Astrocyte (in vitro differentiated cells and primary cell): ENCODE measurements around the gene FBXL7. TPM values are rescaled to one million over a fixed set of nuclear protein-coding genes. Genes with fewer than 3 reads are reported as not detected.

Source experiments
- DNase-seq: peaks from one replicate; pipeline ENCODE4 v3.0.0-alpha.2; 2010; ENCODE audit warnings: low read depth
- FAIRE-seq: peaks from 2 replicates; lab custom pipeline; 2011; peaks lifted over from hg19 to GRCh38; lab: Jason Lieb, UNC
- H2AFZ ChIP-seq: 2 replicates; pipeline ENCODE4 v1.6.0; 2012; ENCODE audit warnings: low read depth, low read length, inconsistent platforms
- H3K27ac ChIP-seq: 2 replicates; pipeline ENCODE4 v1.5.1; 2011; ENCODE audit warnings: low read depth, low read length, inconsistent platforms
- H3K27me3 ChIP-seq: 2 replicates; pipeline ENCODE4 v1.6.0; 2011; ENCODE audit warnings: low read length, inconsistent platforms; ENCODE audit not compliant: insufficient read depth
- H3K36me3 ChIP-seq: 2 replicates; pipeline ENCODE4 v1.5.1; 2011; ENCODE audit warnings: low read length, inconsistent platforms; ENCODE audit not compliant: insufficient read depth
- H3K4me1 ChIP-seq: 2 replicates; pipeline ENCODE4 v1.5.1; 2011; ENCODE audit warnings: low read length, inconsistent platforms; ENCODE audit not compliant: insufficient read depth
- H3K4me2 ChIP-seq: 2 replicates; pipeline ENCODE4 v1.6.0; 2012; ENCODE audit warnings: low read length, inconsistent platforms
- H3K4me3 ChIP-seq: 2 replicates; pipeline ENCODE4 v1.5.1; 2011; ENCODE audit warnings: low read depth, mild to moderate bottlenecking, low read length, inconsistent platforms; ENCODE audit not compliant: insufficient read depth
- H3K79me2 ChIP-seq: 2 replicates; pipeline ENCODE4 v1.6.0; 2012; ENCODE audit warnings: mild to moderate bottlenecking, low read length, inconsistent platforms; ENCODE audit not compliant: insufficient read depth
- H3K9ac ChIP-seq: 2 replicates; pipeline ENCODE4 v1.6.0; 2012; ENCODE audit warnings: mild to moderate bottlenecking, low read length, inconsistent platforms
- H3K9me3 ChIP-seq: 2 replicates; pipeline ENCODE4 v1.5.1; 2012; ENCODE audit warnings: low read depth, mild to moderate bottlenecking, low read length, inconsistent platforms; ENCODE audit not compliant: insufficient read depth
- H4K20me1 ChIP-seq: 2 replicates; pipeline ENCODE4 v1.6.0; 2012; ENCODE audit warnings: low read length, inconsistent platforms; ENCODE audit not compliant: insufficient read depth
- H3K27ac Mint-ChIP-seq: one replicate; pipeline ENCODE4 v1.8.0; 2021; ENCODE audit warnings: mild to moderate bottlenecking, mixed read lengths; ENCODE audit not compliant: unreplicated experiment
- H3K27me3 Mint-ChIP-seq: one replicate; pipeline ENCODE4 v1.8.0; 2021; ENCODE audit warnings: low read depth, mixed read lengths; ENCODE audit not compliant: unreplicated experiment
- H3K36me3 Mint-ChIP-seq: one replicate; pipeline ENCODE4 v1.8.0; 2021; ENCODE audit warnings: low read depth, mixed read lengths; ENCODE audit not compliant: unreplicated experiment
- H3K4me1 Mint-ChIP-seq: one replicate; pipeline ENCODE4 v1.8.0; 2021; ENCODE audit warnings: low read depth, mixed read lengths; ENCODE audit not compliant: unreplicated experiment
- H3K4me3 Mint-ChIP-seq: one replicate; pipeline ENCODE4 v1.8.0; 2021; ENCODE audit warnings: mild to moderate bottlenecking, moderate library complexity, mixed read lengths; ENCODE audit not compliant: unreplicated experiment
- H3K9me3 Mint-ChIP-seq: one replicate; pipeline ENCODE4 v1.8.0; 2021; ENCODE audit warnings: mild to moderate bottlenecking, mixed read lengths; ENCODE audit not compliant: unreplicated experiment
- CTCF ChIP-seq: IDR thresholded peaks from 2 replicates; pipeline ENCODE4 v1.5.1; 2011; ENCODE audit warnings: low read depth, mild to moderate bottlenecking, inconsistent platforms, low read length, moderate library complexity; ENCODE audit not compliant: insufficient read depth
- EZH2 ChIP-seq: IDR thresholded peaks from 2 replicates; pipeline ENCODE4 v1.6.1; 2012; ENCODE audit warnings: mild to moderate bottlenecking, low read length, inconsistent platforms; ENCODE audit not compliant: insufficient read depth
- total RNA-seq: library from RNA; stranded (reverse); gene quantifications from 2 replicates; pipeline ENCODE4 v1.2.1, GENCODE V29; 2021

Gene FBXL7
- total RNA-seq, 1 donor from 2014 or later = 21.0 TPM

GRCh38 chr5:15880201-15880600, 380.2 kb downstream of the FBXL7 start:
- Histone ChIP-seq H2AFZ (no peak overlapping the region), H3K9ac (no peak overlapping the region), H3K9me3 (no peaks in the 10 kb centered on the region), H3K79me2 (no peaks in the 10 kb centered on the region), H3K4me1 (no peaks in the 10 kb centered on the region), H3K4me2 (no peak overlapping the region), H4K20me1 (peaks cover 3% of the 10 kb centered on the region), H3K27ac (no peak overlapping the region), H3K4me3 (no peak overlapping the region), H3K36me3 (no peaks in the 10 kb centered on the region), H3K27me3 (no peaks in the 10 kb centered on the region)
- no peak for DNase-seq
- peaks cover 3% of the 10 kb centered on the region for H3K36me3 Mint-ChIP-seq
- FAIRE-seq = no peak
- H3K27ac Mint-ChIP-seq = no peak overlapping the region
- TF ChIP-seq EZH2 (no peak), CTCF (no peak)
- H3K4me1 Mint-ChIP-seq = no peaks in the 10 kb centered on the region
- no peaks in the 10 kb centered on the region for H3K9me3 Mint-ChIP-seq
- H3K4me3 Mint-ChIP-seq = no peak overlapping the region
- H3K27me3 Mint-ChIP-seq = no peaks in the 10 kb centered on the region

- no peaks in the 10 kb centered on the region for H3K36me3 ChIP-seq
- H3K4me3 ChIP-seq = no peak overlapping the region
- FAIRE-seq (no peak), DNase-seq (peak; percentile 78)
- H3K4me1 ChIP-seq = no peaks in the 10 kb centered on the region
- TF ChIP-seq CTCF = no peak
- no peak for TF ChIP-seq EZH2
- Mint-ChIP-seq H3K4me1 (peaks cover 2% of the 10 kb centered on the region), H3K9me3 (no peaks in the 10 kb centered on the region), H3K27me3 (no peaks in the 10 kb centered on the region), H3K27ac (no peak overlapping the region), H3K4me3 (no peak overlapping the region), H3K36me3 (peaks cover 3% of the 10 kb centered on the region)
- peaks cover 16% of the 10 kb centered on the region for H4K20me1 ChIP-seq
- H3K27me3 ChIP-seq = no peaks in the 10 kb centered on the region
- H3K79me2 ChIP-seq = no peaks in the 10 kb centered on the region
- no peak overlapping the region for H3K9ac ChIP-seq
- no peaks in the 10 kb centered on the region for H3K9me3 ChIP-seq
- no peak overlapping the region for H3K27ac ChIP-seq
- H3K4me2 ChIP-seq = no peak overlapping the region
- no peak overlapping the region for H2AFZ ChIP-seq
These were observed 385.2 kb downstream of the FBXL7 start for GRCh38 chr5:15885156-15885555.

GRCh38 chr5:15886156-15886555, 386.2 kb downstream of the FBXL7 start:
- no peaks in the 10 kb centered on the region for H3K79me2 ChIP-seq
- no peak for TF ChIP-seq CTCF
- DNase-seq (no peak), FAIRE-seq (no peak)
- H3K4me3 Mint-ChIP-seq = no peak overlapping the region
- H3K9me3 ChIP-seq = no peaks in the 10 kb centered on the region
- no peaks in the 10 kb centered on the region for H3K4me1 ChIP-seq
- no peak overlapping the region for H2AFZ ChIP-seq
- no peaks in the 10 kb centered on the region for H3K36me3 ChIP-seq
- H3K4me1 Mint-ChIP-seq = peaks cover 2% of the 10 kb centered on the region
- no peak overlapping the region for H3K27ac ChIP-seq
- peaks cover 3% of the 10 kb centered on the region for H3K36me3 Mint-ChIP-seq
- no peak overlapping the region for H3K4me2 ChIP-seq
- no peaks in the 10 kb centered on the region for H3K27me3 Mint-ChIP-seq
- H4K20me1 ChIP-seq = peaks cover 16% of the 10 kb centered on the region
- no peak overlapping the region for H3K27ac Mint-ChIP-seq
- H3K4me3 ChIP-seq = no peak overlapping the region
- no peaks in the 10 kb centered on the region for H3K9me3 Mint-ChIP-seq
- H3K9ac ChIP-seq = no peak overlapping the region
- no peaks in the 10 kb centered on the region for H3K27me3 ChIP-seq
